Measurements from ENCODE around the gene UTS2B.
A peak's percentile ranks its signal among the peaks of the same experiment; 100 is the strongest.

Gene UTS2B

GRCh38 chr3:191321019-191321767 is 9.1 kb downstream of the UTS2B start:
- DNase-seq, result no peak

GRCh38 chr3:191320316-191320715 is 10.0 kb downstream of the UTS2B start:
- no peak for DNase-seq

- DNase-seq, result no peak
Measured at GRCh38 chr3:191316876-191317603, 13.3 kb downstream of the UTS2B start.

- no peak for DNase-seq
Measured at GRCh38 chr3:191314109-191314728, 16.1 kb downstream of the UTS2B start.

- no peak for DNase-seq
Measured at GRCh38 chr3:191313296-191313695, 17.0 kb downstream of the UTS2B start.

GRCh38 chr3:191307341-191307740 is 23.0 kb downstream of the UTS2B start:
- DNase-seq, result no peak

- DNase-seq, result no peak
Measured at GRCh38 chr3:191306428-191306827, 23.9 kb downstream of the UTS2B start.

GRCh38 chr3:191303596-191303995 is 26.7 kb downstream of the UTS2B start:
- DNase-seq, result no peak

- no peak for DNase-seq
Measured at GRCh38 chr3:191302451-191302850, 27.9 kb downstream of the UTS2B start.

- no peak for DNase-seq
Measured at GRCh38 chr3:191301782-191302411, 28.4 kb downstream of the UTS2B start.

- no peak for DNase-seq
Measured at GRCh38 chr3:191301017-191301416, 29.3 kb downstream of the UTS2B start.

GRCh38 chr3:191300422-191300821 is 29.9 kb downstream of the UTS2B start:
- no peak for DNase-seq

- DNase-seq, result no peak
Measured at GRCh38 chr3:191298846-191299245, 31.5 kb downstream of the UTS2B start.

GRCh38 chr3:191296041-191296541 is 34.2 kb downstream of the UTS2B start:
- no peak for DNase-seq

- no peak for DNase-seq
Measured at GRCh38 chr3:191294291-191294690, 36.0 kb downstream of the UTS2B start.

GRCh38 chr3:191292243-191293015 is 37.9 kb downstream of the UTS2B start:
- no peak for DNase-seq

- DNase-seq, result peak; percentile 14
Measured at GRCh38 chr3:191290311-191291025, 39.9 kb downstream of the UTS2B start.

GRCh38 chr3:191283400-191283799 is 46.9 kb downstream of the UTS2B start:
- DNase-seq, result no peak

GRCh38 chr3:191282251-191283185 is 47.8 kb downstream of the UTS2B start:
- DNase-seq, result no peak

- no peak for DNase-seq
Measured at GRCh38 chr3:191280882-191281281, 49.4 kb downstream of the UTS2B start.

Measured in fibroblast of skin of abdomen (primary cell).